ENCODE measurements around the gene RIMS4. TPM values are rescaled to one million over a fixed set of nuclear protein-coding genes. Genes with fewer than 3 reads are reported as not detected.

Gene RIMS4
- total and polyA plus RNA-seq, 9 of the 15 experiments (the other 6 are each of a cell fraction or from before 2014, with no cell fraction given) = 0.04 TPM; not detected in 8

DNA sequence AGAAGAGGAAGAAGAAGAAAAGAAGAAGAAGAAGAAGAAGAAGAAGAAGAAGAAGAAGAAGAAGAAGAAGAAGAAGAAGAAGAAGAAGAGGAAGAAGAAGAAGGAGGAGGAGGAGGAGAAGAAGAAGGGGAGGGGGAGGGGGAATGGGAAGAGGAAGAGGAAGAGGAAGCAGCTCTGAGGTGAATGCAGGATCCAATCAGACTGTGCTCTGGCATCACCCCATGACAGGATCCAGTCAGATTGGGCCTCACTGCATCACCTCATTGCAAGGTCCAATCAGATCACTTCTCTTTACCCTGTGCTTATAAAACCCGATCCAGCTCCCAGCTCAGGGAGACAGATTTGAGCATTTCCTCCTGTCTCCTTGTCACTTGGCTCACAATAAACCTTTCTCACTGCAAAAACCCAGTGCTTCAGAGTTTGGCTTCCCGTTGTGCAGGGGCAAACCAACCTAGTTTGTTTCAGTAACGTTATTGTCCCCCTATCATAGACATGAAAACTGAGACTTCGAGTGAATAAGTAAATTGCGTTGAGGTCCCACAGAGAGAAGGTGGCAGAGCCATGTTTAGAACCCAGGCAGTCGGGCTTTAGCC lies 46.6 kb upstream of the RIMS4 start (continued):
- TF ChIP-seq, protein P1, sequence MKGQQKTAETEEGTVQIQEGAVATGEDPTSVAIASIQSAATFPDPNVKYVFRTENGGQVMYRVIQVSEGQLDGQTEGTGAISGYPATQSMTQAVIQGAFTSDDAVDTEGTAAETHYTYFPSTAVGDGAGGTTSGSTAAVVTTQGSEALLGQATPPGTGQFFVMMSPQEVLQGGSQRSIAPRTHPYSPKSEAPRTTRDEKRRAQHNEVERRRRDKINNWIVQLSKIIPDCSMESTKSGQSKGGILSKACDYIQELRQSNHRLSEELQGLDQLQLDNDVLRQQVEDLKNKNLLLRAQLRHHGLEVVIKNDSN (CRISPR knock-in tag; IDR thresholded peaks at IDR 0.05) = no peak
- TF ChIP-seq CCNT2 (IDR thresholded peaks at IDR 0.05; ENCODE audit: borderline replicate concordance, extremely low read depth, insufficient read length, low read depth, low read length) (no peak), CC2D1A (IDR thresholded peaks at IDR 0.05) (peak; percentile 50), CHD2 (IDR thresholded peaks at IDR 0.05; ENCODE audit: low read depth, low read length) (no peak), YBX1 (IDR thresholded peaks at IDR 0.05) (no peak), ZNF282 (CRISPR knock-in tag; IDR thresholded peaks at IDR 0.05) (no peak), NRF1 (conservative IDR thresholded peaks at IDR 0.05 in 1 of 2, IDR thresholded peaks at IDR 0.05 in 1 of 2) (0 out of 4 replicates have a peak, but pooled peaks of 1 of the 2 experiments have one; percentile 7), SREBF1 (IDR thresholded peaks at IDR 0.05; ENCODE audit: borderline replicate concordance, low read depth, low read length) (peak; percentile 99), ASH1L (IDR thresholded peaks at IDR 0.05; ENCODE audit: borderline replicate concordance, low read depth, partially characterized antibody) (peak; percentile 77), BCL6 (CRISPR knock-in tag; IDR thresholded peaks at IDR 0.05) (no peak), TRIM24 (IDR thresholded peaks at IDR 0.05) (peak in 1 of 2 experiments; percentile 56; a peak in 1 of 4 replicates), NFATC3 (IDR thresholded peaks at IDR 0.05) (no peak), ZFX (CRISPR knock-in tag; IDR thresholded peaks at IDR 0.05) (no peak), ZNF75A (CRISPR knock-in tag; IDR thresholded peaks at IDR 0.05) (no peak), ATF7 (IDR thresholded peaks at IDR 0.05) (no peak), NR3C1 (CRISPR knock-in tag; IDR thresholded peaks at IDR 0.05) (no peak)
- TF ChIP-seq, protein P2, sequence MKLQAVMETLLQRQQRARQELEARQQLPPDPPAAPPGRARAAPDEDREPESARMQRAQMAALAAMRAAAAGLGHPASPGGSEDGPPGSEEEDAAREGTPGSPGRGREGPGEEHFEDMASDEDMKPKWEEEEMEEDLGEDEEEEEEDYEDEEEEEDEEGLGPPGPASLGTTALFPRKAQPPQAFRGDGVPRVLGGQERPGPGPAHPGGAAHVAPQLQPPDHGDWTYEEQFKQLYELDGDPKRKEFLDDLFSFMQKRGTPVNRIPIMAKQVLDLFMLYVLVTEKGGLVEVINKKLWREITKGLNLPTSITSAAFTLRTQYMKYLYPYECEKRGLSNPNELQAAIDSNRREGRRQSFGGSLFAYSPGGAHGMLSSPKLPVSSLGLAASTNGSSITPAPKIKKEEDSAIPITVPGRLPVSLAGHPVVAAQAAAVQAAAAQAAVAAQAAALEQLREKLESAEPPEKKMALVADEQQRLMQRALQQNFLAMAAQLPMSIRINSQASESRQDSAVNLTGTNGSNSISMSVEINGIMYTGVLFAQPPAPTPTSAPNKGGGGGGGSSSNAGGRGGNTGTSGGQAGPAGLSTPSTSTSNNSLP (IDR thresholded peaks at IDR 0.05; ENCODE audit: borderline replicate concordance, low read depth, low read length) = no peak
- TF ChIP-seq, protein P3, sequence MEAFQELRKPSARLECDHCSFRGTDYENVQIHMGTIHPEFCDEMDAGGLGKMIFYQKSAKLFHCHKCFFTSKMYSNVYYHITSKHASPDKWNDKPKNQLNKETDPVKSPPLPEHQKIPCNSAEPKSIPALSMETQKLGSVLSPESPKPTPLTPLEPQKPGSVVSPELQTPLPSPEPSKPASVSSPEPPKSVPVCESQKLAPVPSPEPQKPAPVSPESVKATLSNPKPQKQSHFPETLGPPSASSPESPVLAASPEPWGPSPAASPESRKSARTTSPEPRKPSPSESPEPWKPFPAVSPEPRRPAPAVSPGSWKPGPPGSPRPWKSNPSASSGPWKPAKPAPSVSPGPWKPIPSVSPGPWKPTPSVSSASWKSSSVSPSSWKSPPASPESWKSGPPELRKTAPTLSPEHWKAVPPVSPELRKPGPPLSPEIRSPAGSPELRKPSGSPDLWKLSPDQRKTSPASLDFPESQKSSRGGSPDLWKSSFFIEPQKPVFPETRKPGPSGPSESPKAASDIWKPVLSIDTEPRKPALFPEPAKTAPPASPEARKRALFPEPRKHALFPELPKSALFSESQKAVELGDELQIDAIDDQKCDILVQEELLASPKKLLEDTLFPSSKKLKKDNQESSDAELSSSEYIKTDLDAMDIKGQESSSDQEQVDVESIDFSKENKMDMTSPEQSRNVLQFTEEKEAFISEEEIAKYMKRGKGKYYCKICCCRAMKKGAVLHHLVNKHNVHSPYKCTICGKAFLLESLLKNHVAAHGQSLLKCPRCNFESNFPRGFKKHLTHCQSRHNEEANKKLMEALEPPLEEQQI (IDR thresholded peaks at IDR 0.05) = 0 out of 2 replicates have a peak, but pooled peaks have one; percentile 46
- TF ChIP-seq, protein P4, sequence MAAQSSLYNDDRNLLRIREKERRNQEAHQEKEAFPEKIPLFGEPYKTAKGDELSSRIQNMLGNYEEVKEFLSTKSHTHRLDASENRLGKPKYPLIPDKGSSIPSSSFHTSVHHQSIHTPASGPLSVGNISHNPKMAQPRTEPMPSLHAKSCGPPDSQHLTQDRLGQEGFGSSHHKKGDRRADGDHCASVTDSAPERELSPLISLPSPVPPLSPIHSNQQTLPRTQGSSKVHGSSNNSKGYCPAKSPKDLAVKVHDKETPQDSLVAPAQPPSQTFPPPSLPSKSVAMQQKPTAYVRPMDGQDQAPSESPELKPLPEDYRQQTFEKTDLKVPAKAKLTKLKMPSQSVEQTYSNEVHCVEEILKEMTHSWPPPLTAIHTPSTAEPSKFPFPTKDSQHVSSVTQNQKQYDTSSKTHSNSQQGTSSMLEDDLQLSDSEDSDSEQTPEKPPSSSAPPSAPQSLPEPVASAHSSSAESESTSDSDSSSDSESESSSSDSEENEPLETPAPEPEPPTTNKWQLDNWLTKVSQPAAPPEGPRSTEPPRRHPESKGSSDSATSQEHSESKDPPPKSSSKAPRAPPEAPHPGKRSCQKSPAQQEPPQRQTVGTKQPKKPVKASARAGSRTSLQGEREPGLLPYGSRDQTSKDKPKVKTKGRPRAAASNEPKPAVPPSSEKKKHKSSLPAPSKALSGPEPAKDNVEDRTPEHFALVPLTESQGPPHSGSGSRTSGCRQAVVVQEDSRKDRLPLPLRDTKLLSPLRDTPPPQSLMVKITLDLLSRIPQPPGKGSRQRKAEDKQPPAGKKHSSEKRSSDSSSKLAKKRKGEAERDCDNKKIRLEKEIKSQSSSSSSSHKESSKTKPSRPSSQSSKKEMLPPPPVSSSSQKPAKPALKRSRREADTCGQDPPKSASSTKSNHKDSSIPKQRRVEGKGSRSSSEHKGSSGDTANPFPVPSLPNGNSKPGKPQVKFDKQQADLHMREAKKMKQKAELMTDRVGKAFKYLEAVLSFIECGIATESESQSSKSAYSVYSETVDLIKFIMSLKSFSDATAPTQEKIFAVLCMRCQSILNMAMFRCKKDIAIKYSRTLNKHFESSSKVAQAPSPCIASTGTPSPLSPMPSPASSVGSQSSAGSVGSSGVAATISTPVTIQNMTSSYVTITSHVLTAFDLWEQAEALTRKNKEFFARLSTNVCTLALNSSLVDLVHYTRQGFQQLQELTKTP (IDR thresholded peaks at IDR 0.05; ENCODE audit: low read depth in 1 of 2, partially characterized antibody in 2 of 2) = no peak
